Ishikawa (cell line): ENCODE measurements around the gene LRP5.

Experiments used
- EP300 ChIP-seq: IDR thresholded peaks from 2 replicates; pipeline ENCODE4 v1.6.1; 2012; ENCODE audit warnings: borderline replicate concordance
- FOXM1 ChIP-seq: IDR thresholded peaks from 2 replicates; pipeline ENCODE4 v1.6.1; 2012; ENCODE audit warnings: low read depth, borderline replicate concordance
- MAX ChIP-seq: IDR thresholded peaks from 2 replicates; pipeline ENCODE4 v1.6.1; 2012
- REST ChIP-seq: IDR thresholded peaks from 2 replicates; pipeline ENCODE4 v1.6.1; 2012; ENCODE audit warnings: low read depth, mild to moderate bottlenecking
- TAF1 ChIP-seq: IDR thresholded peaks from 2 replicates; pipeline ENCODE4 v1.6.1; 2012; ENCODE audit warnings: low read depth, mild to moderate bottlenecking
- YY1 ChIP-seq: IDR thresholded peaks from 2 replicates; pipeline ENCODE4 v1.6.1; 2012; ENCODE audit warnings: low read depth

GRCh38 chr11:68390315-68390714 is 77.9 kb downstream of the LRP5 start:
- TF ChIP-seq EP300 = no peak
- no peak for TF ChIP-seq TAF1
- TF ChIP-seq MAX = no peak
- no peak for TF ChIP-seq REST
- TF ChIP-seq YY1 = no peak
- TF ChIP-seq FOXM1 = no peak
